HepG2 (cell line): ENCODE results near the gene SEPHS2. TPM values are rescaled to one million over a fixed set of nuclear protein-coding genes. Genes with fewer than 3 reads are reported as not detected.

Experiments
- AKNA ChIP-seq: sonication (generic); formaldehyde crosslinking; IDR thresholded peaks from 2 replicates; pipeline ENCODE4 v1.4.0; 2020; ENCODE audit warnings: missing genetic modification reagents, borderline replicate concordance
- ELK4 ChIP-seq: sonication (generic); formaldehyde crosslinking; IDR thresholded peaks from 2 replicates; pipeline ENCODE4 v1.9.0; 2021; ENCODE audit warnings: missing genetic modification reagents, borderline replicate concordance
- GMEB2 ChIP-seq: IDR thresholded peaks from 2 replicates; pipeline ENCODE4 v1.6.1; 2016; ENCODE audit warnings: missing biosample characterization, missing genetic modification reagents, low read depth
- HES4 ChIP-seq: sonication (generic); formaldehyde crosslinking; IDR thresholded peaks from 2 replicates; pipeline ENCODE4 v1.9.0; 2021; ENCODE audit warnings: mild to moderate bottlenecking, missing genetic modification reagents, borderline replicate concordance
- MNT ChIP-seq: fragments of 450-650 bp; IDR thresholded peaks from 2 replicates; pipeline ENCODE4 v1.6.1; 2016
- MXD1 ChIP-seq: sonication (generic); formaldehyde crosslinking; IDR thresholded peaks from 2 replicates; pipeline ENCODE4 v1.4.0; 2020; ENCODE audit warnings: mild to moderate bottlenecking, missing genetic modification reagents
- MYC ChIP-seq: sonication (generic); formaldehyde crosslinking; IDR thresholded peaks from 2 replicates; pipeline ENCODE4 v1.9.0; 2021; ENCODE audit warnings: missing genetic modification reagents, borderline replicate concordance
- PBX2 ChIP-seq: IDR thresholded peaks from 2 replicates; pipeline ENCODE4 v1.6.1; 2016; ENCODE audit warnings: control low read depth
- PLSCR1 ChIP-seq: sonication (generic); formaldehyde crosslinking; IDR thresholded peaks from 2 replicates; pipeline ENCODE4 v1.5.0; 2020; ENCODE audit warnings: missing genetic modification reagents, mild to moderate bottlenecking, borderline replicate concordance
- SNRNP70 ChIP-seq: fragments of 200-400 bp; formaldehyde crosslinking; IDR thresholded peaks from 2 replicates; pipeline ENCODE4 v1.6.1; 2017; ENCODE audit warnings: mild to moderate bottlenecking, low read depth, low read length, moderate library complexity
- TEAD3 ChIP-seq: optimal IDR thresholded peaks from 2 replicates; pipeline ENCODE3; 2016; ENCODE audit warnings: borderline replicate concordance
- ZNF136 ChIP-seq: sonication (generic); formaldehyde crosslinking; IDR thresholded peaks from 2 replicates; pipeline ENCODE4 v1.8.1; 2022; ENCODE audit warnings: low read depth, mild to moderate bottlenecking, moderate library complexity, missing genetic modification reagents
- ZNF24 ChIP-seq: fragments of 450-650 bp; IDR thresholded peaks from 2 replicates; pipeline ENCODE4 v1.6.1; 2017; ENCODE audit warnings: antibody characterized with exemption, mild to moderate bottlenecking
- ZNF556 ChIP-seq: sonication (generic); formaldehyde crosslinking; IDR thresholded peaks from 2 replicates; pipeline ENCODE4 v1.4.0; 2020; ENCODE audit warnings: mild to moderate bottlenecking, missing genetic modification reagents, borderline replicate concordance
- polyA plus RNA-seq, 8 experiments: library from polyadenylated mRNA; depleted of rRNA in 3 of 8; stranded (reverse) in 7 of 8; unstranded in 1 of 8; fragments of >200 nt; fragmentation: Illumina TruSeq in 4 of 8; extraction: Trizol in 4 of 8; gene quantifications; 2 replicates each; pipeline versions ENCODE4 v1.2.1 to v1.2.3, GENCODE V29; 2011 to 2016; ENCODE audit warnings: low read depth in 4 of 8, missing spikeins in 1 of 8, mixed read lengths in 1 of 8; ENCODE audit not compliant: insufficient read depth in 1 of 8
- total RNA-seq, 5 experiments: library from RNA; depleted of rRNA; stranded (reverse); fragments of >200 nt; fragmentation: Illumina TruSeq; extraction: Trizol; gene quantifications; 2 replicates each; pipeline ENCODE4 v1.2.3, GENCODE V29; 2016; ENCODE audit warnings: low read depth in 1 of 5

SEPHS2 gene
- total and polyA plus RNA-seq, 2 of the 13 experiments (the other 11 are each of a cell fraction or from before 2014, with no cell fraction given), result 20.7 to 127 TPM

- no peak for TF ChIP-seq PLSCR1 (CRISPR knock-in tag)
- TF ChIP-seq ZNF24, result no peak
- TF ChIP-seq ZNF136 (CRISPR knock-in tag), result peak; percentile 77; the same call in 1 of the 2 replicates
- TF ChIP-seq MXD1 (CRISPR knock-in tag), result peak; percentile 56; the same call in 1 of the 2 replicates
- TF ChIP-seq ELK4 (CRISPR knock-in tag), result no peak; the same call in 1 of the 2 replicates
- TF ChIP-seq PBX2 (CRISPR knock-in tag), result 0 out of 2 replicates have a peak, but pooled peaks have one; percentile 2
- peak; percentile 62 for TF ChIP-seq MNT
- TF ChIP-seq GMEB2 (CRISPR knock-in tag), result no peak
- no peak for TF ChIP-seq SNRNP70
- TF ChIP-seq AKNA (CRISPR knock-in tag), result peak; percentile 71; the same call in 1 of the 2 replicates
- peak; percentile 97 for TF ChIP-seq HES4 (CRISPR knock-in tag)
- TF ChIP-seq ZNF556 (CRISPR knock-in tag), result no peak
- no peak for TF ChIP-seq TEAD3 (CRISPR knock-in tag)
- peak; percentile 98 for TF ChIP-seq MYC (CRISPR knock-in tag)
Measured at GRCh38 chr16:30430428-30430970, 15.2 kb downstream of the SEPHS2 start (continued).
